BJ (cell line): ENCODE data around the gene DCAF7. TPM values are rescaled to one million over a fixed set of nuclear protein-coding genes. Genes with fewer than 3 reads are reported as not detected.

Experiments used
- CTCF ChIA-PET: fragments of 350-600 bp; formaldehyde crosslinking; extraction: SDS; loops from one replicate; lab custom pipeline; 2021; ENCODE audit warnings: antibody characterized with exemption, inconsistent platforms; lab: Yijun Ruan, JAX
- POLR2A ChIA-PET: fragments of 300-600 bp; sonication (Branson Sonifier 250); formaldehyde crosslinking; extraction: SDS; loops from one replicate; lab custom pipeline; 2021; ENCODE audit warnings: antibody characterized with exemption; lab: Charles Lee
- DNase-seq: peaks from one replicate; pipeline ENCODE4 v3.0.0-alpha.2; 2011; ENCODE audit warnings: low read depth
- H3K27me3 ChIP-seq: 2 replicates; pipeline ENCODE4 v1.6.0; 2011; ENCODE audit warnings: low read length; ENCODE audit not compliant: control insufficient read depth, insufficient read depth
- H3K36me3 ChIP-seq: 2 replicates; pipeline ENCODE4 v1.5.1; 2011; ENCODE audit warnings: low read length; ENCODE audit not compliant: control insufficient read depth, insufficient read depth
- H3K4me3 ChIP-seq: 2 replicates; pipeline ENCODE4 v1.5.1; 2011; ENCODE audit warnings: low read depth, mild to moderate bottlenecking, control low read depth, low read length
- polyA plus RNA-seq: library from polyadenylated mRNA; depleted of rRNA; stranded (reverse); fragments of >200 nt; gene quantifications from 2 replicates; pipeline ENCODE4 v1.2.3, GENCODE V29; 2011
- TF ChIP-seq, protein P1 (sequence below): IDR thresholded peaks from 2 replicates; pipeline ENCODE4 v1.5.1; 2011; ENCODE audit warnings: low read depth, mild to moderate bottlenecking, control low read depth, inconsistent platforms, low read length, moderate library complexity; ENCODE audit not compliant: insufficient read depth

Gene DCAF7
- polyA plus RNA-seq, 1 experiment: 57.4 TPM

DNA sequence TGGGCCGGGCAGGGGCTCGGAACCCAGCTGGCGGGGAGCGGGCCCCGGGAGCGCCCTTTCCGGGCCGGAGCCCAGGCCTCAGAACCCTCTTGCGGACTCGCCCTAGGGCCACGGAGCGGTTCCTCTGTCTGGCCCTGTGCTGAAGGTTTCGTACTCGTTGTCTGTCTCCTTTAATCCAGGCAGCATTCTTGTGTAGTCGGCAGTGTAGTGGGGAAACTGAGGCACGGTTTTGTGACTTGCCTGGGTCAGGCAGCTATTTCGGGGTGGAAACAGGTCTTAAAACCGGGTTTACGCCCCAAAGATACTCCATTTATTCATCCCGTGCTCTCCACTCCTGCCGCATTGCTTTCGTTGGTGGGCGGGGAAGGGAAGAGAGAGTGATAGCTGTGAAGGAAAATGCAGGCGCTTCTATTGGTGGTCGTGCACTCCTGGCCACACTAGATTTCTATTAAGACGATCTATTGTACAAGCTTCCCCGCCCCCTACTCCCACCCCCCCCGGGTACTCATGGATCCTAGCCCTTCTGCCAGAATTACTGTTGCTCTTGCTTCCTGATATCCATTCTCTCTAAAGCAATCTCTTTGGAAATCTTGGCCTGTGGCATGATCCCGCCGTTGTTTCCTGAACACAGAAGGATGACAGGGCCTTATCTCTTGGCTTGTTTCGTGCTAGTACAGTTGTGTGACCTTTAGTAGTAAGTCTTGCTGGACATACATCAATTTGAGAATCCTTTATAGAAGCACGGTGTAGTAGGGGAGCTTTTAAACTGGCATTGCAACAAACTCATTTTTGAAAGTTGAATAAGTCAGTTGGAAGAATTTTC, 751 bp downstream of the DCAF7 start:
- Histone ChIP-seq H3K36me3 (peaks cover 1% of the 10 kb centered on the region; the same call in 1 of the 2 replicates), H3K4me3 (peak overlapping the region; percentile 61), H3K27me3 (no peaks in the 10 kb centered on the region)
- CTCF ChIA-PET: interaction anchor here (1.2 to 2.1 kb wide), 4 partner anchors 14 to 125 kb away, joined by 3 to 6 read pairs (median 5); no protein-coding TSS in a partner anchor
- POLR2A ChIA-PET: no interaction called here
- no peak for DNase-seq
- TF ChIP-seq, protein P1, sequence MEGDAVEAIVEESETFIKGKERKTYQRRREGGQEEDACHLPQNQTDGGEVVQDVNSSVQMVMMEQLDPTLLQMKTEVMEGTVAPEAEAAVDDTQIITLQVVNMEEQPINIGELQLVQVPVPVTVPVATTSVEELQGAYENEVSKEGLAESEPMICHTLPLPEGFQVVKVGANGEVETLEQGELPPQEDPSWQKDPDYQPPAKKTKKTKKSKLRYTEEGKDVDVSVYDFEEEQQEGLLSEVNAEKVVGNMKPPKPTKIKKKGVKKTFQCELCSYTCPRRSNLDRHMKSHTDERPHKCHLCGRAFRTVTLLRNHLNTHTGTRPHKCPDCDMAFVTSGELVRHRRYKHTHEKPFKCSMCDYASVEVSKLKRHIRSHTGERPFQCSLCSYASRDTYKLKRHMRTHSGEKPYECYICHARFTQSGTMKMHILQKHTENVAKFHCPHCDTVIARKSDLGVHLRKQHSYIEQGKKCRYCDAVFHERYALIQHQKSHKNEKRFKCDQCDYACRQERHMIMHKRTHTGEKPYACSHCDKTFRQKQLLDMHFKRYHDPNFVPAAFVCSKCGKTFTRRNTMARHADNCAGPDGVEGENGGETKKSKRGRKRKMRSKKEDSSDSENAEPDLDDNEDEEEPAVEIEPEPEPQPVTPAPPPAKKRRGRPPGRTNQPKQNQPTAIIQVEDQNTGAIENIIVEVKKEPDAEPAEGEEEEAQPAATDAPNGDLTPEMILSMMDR: no peak

DNA sequence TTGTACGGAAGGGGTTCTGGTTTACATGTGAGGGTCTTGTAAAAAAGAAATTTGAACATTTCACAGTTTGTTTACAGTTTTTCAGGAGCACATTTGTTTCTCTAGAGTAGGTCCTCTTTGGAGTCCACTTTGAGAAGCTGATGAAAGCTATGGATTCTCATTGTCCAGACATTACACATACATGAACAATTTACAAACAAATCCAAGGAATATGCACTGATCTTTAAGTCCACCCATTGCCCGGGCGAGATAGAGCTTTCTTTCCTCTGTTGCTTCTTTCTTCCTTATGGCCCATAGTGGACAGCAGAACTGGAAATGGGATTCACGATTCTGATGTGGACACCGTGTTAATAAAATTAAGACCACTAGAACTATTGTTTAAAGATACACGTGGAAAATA, 1.9 kb downstream of the DCAF7 start:
- Histone ChIP-seq H3K36me3 (peaks cover 1% of the 10 kb centered on the region; the same call in 1 of the 2 replicates), H3K4me3 (peak overlapping the region; percentile 61), H3K27me3 (no peaks in the 10 kb centered on the region)
- ChIA-PET CTCF (interaction anchor here (0.6 to 2.1 kb wide), 6 partner anchors 13 to 486 kb away, joined by 3 to 6 read pairs (median 4); no protein-coding TSS in a partner anchor), POLR2A (interaction anchor here (0.6 kb wide), 1 partner anchor 73 kb away, joined by 3 read pairs; no protein-coding TSS in a partner anchor)
- TF ChIP-seq, protein P1: no peak
- no peak for DNase-seq

DNA sequence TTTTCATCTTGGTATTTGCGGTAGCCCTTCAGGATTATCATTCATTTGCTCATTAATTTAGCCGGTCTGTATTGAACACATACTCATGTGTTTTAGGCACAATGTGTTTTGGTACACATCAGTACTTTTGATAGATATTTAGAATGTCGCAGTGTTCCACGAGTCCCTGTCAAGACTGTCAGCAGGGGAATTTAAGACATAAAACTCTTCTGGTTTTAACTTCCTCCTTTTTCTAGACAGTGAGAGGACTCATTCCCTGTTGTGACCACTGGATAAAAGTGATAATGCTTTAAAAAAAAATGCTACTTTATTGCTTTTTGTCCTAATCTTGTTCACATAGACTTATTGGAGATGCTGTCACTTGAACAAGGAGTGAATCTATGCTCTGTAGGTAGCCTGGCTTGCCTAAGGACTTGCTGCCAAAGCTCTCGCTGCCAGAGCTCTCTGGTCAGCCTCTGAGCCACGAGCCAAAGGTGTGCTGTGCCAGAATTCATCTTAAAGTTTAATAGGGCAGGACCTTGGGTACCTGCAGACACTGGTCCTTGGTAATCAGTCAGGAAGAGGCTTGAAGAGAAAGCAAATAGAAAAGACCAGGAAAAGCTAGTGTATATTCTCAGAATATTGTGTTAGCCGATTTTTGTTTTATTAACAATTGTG, 5.4 kb downstream of the DCAF7 start:
- CTCF ChIA-PET: interaction anchor here (1.2 to 1.3 kb wide), 2 partner anchors 18 to 130 kb away, joined by 3 to 4 read pairs; no protein-coding TSS in a partner anchor
- TF ChIP-seq, protein P1: no peak
- POLR2A ChIA-PET: no interaction called here
- Histone ChIP-seq H3K27me3 (no peaks in the 10 kb centered on the region), H3K36me3 (peaks cover 1% of the 10 kb centered on the region; the same call in 1 of the 2 replicates), H3K4me3 (no peak overlapping the region)
- DNase-seq: no peak

DNA sequence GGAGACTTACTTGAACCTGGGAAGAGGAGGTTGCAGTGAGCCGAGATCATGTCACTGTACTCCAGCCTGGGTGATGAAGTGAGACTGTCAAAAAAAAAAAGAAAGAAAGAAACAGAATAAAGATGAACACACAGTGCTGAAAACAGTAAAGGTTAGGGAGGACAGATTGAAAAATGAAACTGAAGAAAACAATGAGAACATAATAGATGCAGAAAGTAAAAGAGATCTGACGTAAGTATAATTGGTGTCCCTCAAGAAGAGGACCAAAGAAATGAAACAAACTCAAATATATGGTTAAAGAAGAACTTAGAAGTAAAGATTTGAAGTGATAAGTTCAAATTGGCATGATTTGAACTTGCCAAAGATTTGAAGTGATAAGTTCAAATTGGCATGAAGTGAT, 7.1 kb downstream of the DCAF7 start:
- ChIA-PET CTCF (no interaction called here), POLR2A (no interaction called here)
- H3K4me3 ChIP-seq: no peak overlapping the region
- no peak for DNase-seq
- TF ChIP-seq, protein P1: no peak
- H3K27me3 ChIP-seq: no peaks in the 10 kb centered on the region
- peaks cover 1% of the 10 kb centered on the region; the same call in 1 of the 2 replicates for H3K36me3 ChIP-seq

DNA sequence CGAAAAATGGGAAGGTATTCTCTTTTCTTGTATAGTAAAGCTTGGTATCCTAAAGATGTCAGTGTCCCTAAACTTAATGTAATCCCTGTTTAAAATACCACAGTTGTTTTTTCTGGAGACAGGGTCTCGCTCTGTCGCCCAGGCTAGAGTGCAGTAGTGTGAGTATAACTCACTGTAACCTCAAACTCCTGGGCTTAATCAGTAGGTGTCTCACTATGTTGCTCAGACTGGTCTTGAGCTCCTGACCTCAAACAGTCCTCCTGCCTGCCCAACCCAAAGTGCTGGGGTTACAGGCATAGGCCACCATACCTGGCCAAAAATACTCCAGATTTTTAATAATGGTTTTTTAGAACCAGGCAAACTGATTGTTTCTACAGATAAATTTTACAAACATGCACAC, 8.2 kb downstream of the DCAF7 start:
- peaks cover 1% of the 10 kb centered on the region; the same call in 1 of the 2 replicates for H3K36me3 ChIP-seq
- no peaks in the 10 kb centered on the region for H3K27me3 ChIP-seq
- no peak for DNase-seq
- POLR2A ChIA-PET: no interaction called here
- H3K4me3 ChIP-seq: no peak overlapping the region
- TF ChIP-seq, protein P1: no peak
- CTCF ChIA-PET: interaction anchor here (0.9 kb wide), 1 partner anchor 14 kb away, joined by 3 read pairs; no protein-coding TSS in a partner anchor
